ENCODE results near the gene SCEL. TPM values are rescaled to one million over a fixed set of nuclear protein-coding genes. Genes with fewer than 3 reads are reported as not detected.

Gene SCEL
- total RNA-seq, 2 experiments from 2014 or later = not detected

- intact Hi-C loops (cut with micrococcal nuclease; ENCODE audit: unreplicated experiment) = no loop called here
Measured at GRCh38 chr13:77599351-77599750, 63.8 kb downstream of the SCEL start.

DNA sequence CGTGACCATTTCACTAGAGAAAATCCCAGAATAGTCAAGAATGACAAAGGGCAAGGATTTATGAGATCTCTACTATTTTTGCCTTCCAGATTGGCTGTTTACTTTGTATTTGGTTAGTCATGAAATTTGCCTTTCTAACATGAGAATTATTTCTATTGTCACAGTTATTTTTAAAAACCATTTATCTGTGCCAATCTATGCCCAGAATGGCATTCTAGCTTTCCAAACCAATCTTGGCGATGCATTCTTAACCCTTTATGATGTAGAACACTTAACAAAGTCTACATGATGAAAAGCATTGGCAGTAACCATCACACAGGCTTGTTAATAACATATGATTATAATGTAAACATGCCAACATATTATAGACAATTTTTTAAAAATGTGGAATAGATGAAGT is 65.2 kb downstream of the SCEL start:
- no peaks in the 10 kb centered on the region for H3K36me3 ChIP-seq (ENCODE audit: insufficient read depth, low read length)
- no peak overlapping the region for H3K4me3 ChIP-seq (ENCODE audit: low read depth, low read length, poor library complexity, severe bottlenecking)
- no peak overlapping the region for H2AFZ ChIP-seq (ENCODE audit: low read length)
- no peak for TF ChIP-seq EZH2phosphoT487 (IDR thresholded peaks at IDR 0.05; ENCODE audit: borderline replicate concordance, low read depth, low read length)
- TF ChIP-seq CTCF (conservative IDR thresholded peaks at IDR 0.05; ENCODE audit: low read length) = no peak
- CTCF ChIA-PET (ENCODE audit: unreplicated experiment) = no interaction called here
- DNase-seq (ENCODE audit: low spot score) = no peak
- no peaks in the 10 kb centered on the region for H3K9me2 ChIP-seq (ENCODE audit: insufficient read depth, low read length)
- H3K27ac ChIP-seq (ENCODE audit: low read depth, low read length, poor library complexity, severe bottlenecking) = no peak overlapping the region
- POLR2A ChIA-PET = interaction anchor here (1.0 kb wide), 1 partner anchor 27 kb away, joined by 3 read pairs; no protein-coding TSS in a partner anchor
- H3K4me1 ChIP-seq (ENCODE audit: insufficient read depth, low read length, poor library complexity, severe bottlenecking) = no peaks in the 10 kb centered on the region
- no peaks in the 10 kb centered on the region for H4K20me1 ChIP-seq (ENCODE audit: insufficient read depth, low read length)
- BruUV-seq (replicated peaks) = no TSS peak
- no peaks in the 10 kb centered on the region for H3K9me3 ChIP-seq (ENCODE audit: low read length)
- no peak overlapping the region for H3K4me2 ChIP-seq (ENCODE audit: low read length)
- H3K79me2 ChIP-seq (ENCODE audit: insufficient read depth, low read depth, low read length) = no peaks in the 10 kb centered on the region
- intact Hi-C loops (cut with micrococcal nuclease; ENCODE audit: unreplicated experiment) = no loop called here

More at GRCh38 chr13:77599351-77599750, 63.8 kb downstream of the SCEL start:
- Histone ChIP-seq H3K9me2 (ENCODE audit: insufficient read depth, low read length) (no peaks in the 10 kb centered on the region), H3K27ac (ENCODE audit: low read depth, low read length, poor library complexity, severe bottlenecking) (no peak overlapping the region), H2AFZ (ENCODE audit: low read length) (no peak overlapping the region), H3K79me2 (ENCODE audit: insufficient read depth, low read depth, low read length) (no peaks in the 10 kb centered on the region), H4K20me1 (ENCODE audit: insufficient read depth, low read length) (no peaks in the 10 kb centered on the region), H3K9me3 (ENCODE audit: low read length) (no peaks in the 10 kb centered on the region), H3K4me3 (ENCODE audit: low read depth, low read length, poor library complexity, severe bottlenecking) (no peak overlapping the region), H3K4me1 (ENCODE audit: insufficient read depth, low read length, poor library complexity, severe bottlenecking) (no peaks in the 10 kb centered on the region), H3K36me3 (ENCODE audit: insufficient read depth, low read length) (no peaks in the 10 kb centered on the region), H3K4me2 (ENCODE audit: low read length) (no peak overlapping the region)
- ChIA-PET CTCF (ENCODE audit: unreplicated experiment) (no interaction called here), POLR2A (interaction anchor here (0.6 to 1.3 kb wide), 2 partner anchors 16 to 165 kb away, joined by 3 to 4 read pairs; no protein-coding TSS in a partner anchor)
- no TSS peak for BruUV-seq (replicated peaks)
- DNase-seq (ENCODE audit: low spot score) = no peak
- TF ChIP-seq CTCF (conservative IDR thresholded peaks at IDR 0.05; ENCODE audit: low read length) (no peak), EZH2phosphoT487 (IDR thresholded peaks at IDR 0.05; ENCODE audit: borderline replicate concordance, low read depth, low read length) (no peak)

GRCh38 chr13:77611068-77611467 is 75.6 kb downstream of the SCEL start:
- Histone ChIP-seq H2AFZ (ENCODE audit: low read length) (no peak overlapping the region), H3K4me2 (ENCODE audit: low read length) (no peak overlapping the region), H3K27ac (ENCODE audit: low read depth, low read length, poor library complexity, severe bottlenecking) (no peak overlapping the region), H4K20me1 (ENCODE audit: insufficient read depth, low read length) (no peaks in the 10 kb centered on the region), H3K9me2 (ENCODE audit: insufficient read depth, low read length) (no peaks in the 10 kb centered on the region), H3K4me1 (ENCODE audit: insufficient read depth, low read length, poor library complexity, severe bottlenecking) (no peaks in the 10 kb centered on the region), H3K36me3 (ENCODE audit: insufficient read depth, low read length) (no peaks in the 10 kb centered on the region), H3K9me3 (ENCODE audit: low read length) (no peaks in the 10 kb centered on the region), H3K79me2 (ENCODE audit: insufficient read depth, low read depth, low read length) (no peaks in the 10 kb centered on the region), H3K4me3 (ENCODE audit: low read depth, low read length, poor library complexity, severe bottlenecking) (no peak overlapping the region)
- ChIA-PET POLR2A (interaction anchor here (0.6 to 1.2 kb wide), 2 partner anchors 245 to 1686 kb away, joined by 3 read pairs; no protein-coding TSS in a partner anchor), CTCF (ENCODE audit: unreplicated experiment) (no interaction called here)
- intact Hi-C loops (cut with micrococcal nuclease; ENCODE audit: unreplicated experiment) = no loop called here
- TF ChIP-seq CTCF (conservative IDR thresholded peaks at IDR 0.05; ENCODE audit: low read length) = no peak
- TF ChIP-seq EZH2phosphoT487 (IDR thresholded peaks at IDR 0.05; ENCODE audit: borderline replicate concordance, low read depth, low read length) = no peak
- DNase-seq (ENCODE audit: low spot score) = no peak
- BruUV-seq (replicated peaks) = no TSS peak
